ENCODE measurements around the gene ANKRD13A.

- TF ChIP-seq CTCF (IDR thresholded peaks at IDR 0.05): no peak
- no peak for TF ChIP-seq EZH2 (IDR thresholded peaks at IDR 0.05; ENCODE audit: borderline replicate concordance, insufficient read depth, low read depth, low read length, poor library complexity, severe bottlenecking)
Observed at GRCh38 chr12:109998904-109999648, at the start of gene ANKRD13A.
